GM12878 (cell line): ENCODE measurements around the gene OR52B2. TPM values are rescaled to one million over a fixed set of nuclear protein-coding genes. Genes with fewer than 3 reads are reported as not detected.

Experiments used
- E4F1 ChIP-seq: fragments of 450-650 bp; IDR thresholded peaks from 2 replicates; pipeline ENCODE4 v1.6.1; 2018; ENCODE audit warnings: borderline replicate concordance, mild to moderate bottlenecking; ENCODE audit not compliant: partially characterized antibody
- PAX5 ChIP-seq: IDR thresholded peaks from 2 replicates; pipeline ENCODE4 v1.6.1; 2011; ENCODE audit warnings: low read depth, low read length, borderline replicate concordance
- RELB ChIP-seq: fragments of 450-650 bp; IDR thresholded peaks from 2 replicates; pipeline ENCODE4 v1.6.1; 2017; ENCODE audit warnings: low read depth, mild to moderate bottlenecking, moderate library complexity
- ZBTB4 ChIP-seq: fragments of 450-650 bp; formaldehyde crosslinking; IDR thresholded peaks from 2 replicates; pipeline ENCODE4 v1.4.0; 2022; ENCODE audit warnings: mild to moderate bottlenecking, moderate library complexity
- polyA plus RNA-seq, 11 experiments: library from polyadenylated mRNA; depleted of rRNA in 4 of 11; unstranded in 6 of 11; stranded (reverse) in 5 of 11; fragments of >200 nt; fragmentation: Nextera tagmentation in 4 of 11; fragmentation: Illumina TruSeq in 1 of 11; extraction: Ambion mirVana in 4 of 11; extraction: Trizol in 1 of 11; gene quantifications; 1 replicate in 1 of 11; 2 replicates in 10 of 11; pipeline versions ENCODE4 v1.2.1 to v1.2.3, GENCODE V29; 2011 to 2016; ENCODE audit warnings: inconsistent platforms in 2 of 11, missing spikeins in 2 of 11, low read depth in 1 of 11
- total RNA-seq, 4 experiments: library from RNA; depleted of rRNA in 3 of 4; stranded (reverse); fragments of >200 nt in 3 of 4; fragmentation: Illumina TruSeq in 1 of 4; extraction: Trizol in 1 of 4; gene quantifications; 2 replicates each; pipeline versions ENCODE4 v1.2.1 to v1.2.3, GENCODE V29; 2013 to 2021

OR52B2 gene
- total and polyA plus RNA-seq, 10 of the 15 experiments (the other 5 are each of a cell fraction or from before 2014, with no cell fraction given): 0.08 TPM; not detected in 9

GRCh38 chr11:6204706-6205105 is 34.6 kb upstream of the OR52B2 start (continued):
- TF ChIP-seq E4F1 (no peak), PAX5 (no peak), ZBTB4 (CRISPR knock-in tag) (no peak), RELB (no peak)
